ENCODE measurements around the gene TRPM1.

TRPM1 gene

GRCh38 chr15:31013863-31014607 lies 87.5 kb downstream of the TRPM1 start:
- DNase-seq, result no peak

GRCh38 chr15:31012455-31012854 lies 89.1 kb downstream of the TRPM1 start:
- DNase-seq, result no peak

- no peak for DNase-seq
These were observed 91.5 kb downstream of the TRPM1 start for GRCh38 chr15:31010036-31010435.

GRCh38 chr15:31005660-31006059 lies 95.9 kb downstream of the TRPM1 start:
- DNase-seq, result no peak

- DNase-seq, result peak; percentile 92
These were observed 97.2 kb downstream of the TRPM1 start for GRCh38 chr15:31004220-31004733.

GRCh38 chr15:31001702-31002101 lies 99.8 kb downstream of the TRPM1 start:
- no peak for DNase-seq

GRCh38 chr15:30999729-31000128 lies 101.8 kb downstream of the TRPM1 start:
- no peak for DNase-seq

GRCh38 chr15:30997270-30997669 lies 104.3 kb downstream of the TRPM1 start:
- no peak for DNase-seq

- DNase-seq, result no peak
These were observed 109.2 kb downstream of the TRPM1 start for GRCh38 chr15:30992249-30992864.

GRCh38 chr15:30991255-30992235 lies 110.0 kb downstream of the TRPM1 start, which contains the start of gene MTMR10:
Gene MTMR10, minus strand, starts transcription at chr15:30991628. Its CDS starts 122 bp downstream, at chr15:30991506.
- DNase-seq, result peak; percentile 79

- DNase-seq, result no peak
These were observed 110.9 kb downstream of the TRPM1 start for GRCh38 chr15:30990446-30991254.

- DNase-seq, result no peak
These were observed 111.5 kb downstream of the TRPM1 start for GRCh38 chr15:30990036-30990435.

GRCh38 chr15:30985081-30985531 lies 116.4 kb downstream of the TRPM1 start:
- no peak for DNase-seq

- no peak for DNase-seq
These were observed 117.0 kb downstream of the TRPM1 start for GRCh38 chr15:30984542-30984941.

- DNase-seq, result no peak
These were observed 117.4 kb downstream of the TRPM1 start for GRCh38 chr15:30984118-30984517.

GRCh38 chr15:30979457-30979856 lies 122.1 kb downstream of the TRPM1 start:
- DNase-seq, result no peak

GRCh38 chr15:30978328-30978727 lies 123.2 kb downstream of the TRPM1 start:
- DNase-seq, result no peak

- DNase-seq, result no peak
These were observed 127.4 kb downstream of the TRPM1 start for GRCh38 chr15:30974112-30974511.

- no peak for DNase-seq
These were observed 128.1 kb downstream of the TRPM1 start for GRCh38 chr15:30973379-30973778.

GRCh38 chr15:30969724-30970123 lies 131.8 kb downstream of the TRPM1 start:
- DNase-seq, result no peak

GRCh38 chr15:30963681-30964080 lies 137.8 kb downstream of the TRPM1 start:
- DNase-seq, result no peak

- no peak for DNase-seq
These were observed 138.9 kb downstream of the TRPM1 start for GRCh38 chr15:30962659-30963058.
